H1 (cell line): ENCODE measurements around the gene IFT122. TPM values are rescaled to one million over a fixed set of nuclear protein-coding genes. Genes with fewer than 3 reads are reported as not detected.

Experiments
- CTCF ChIA-PET: fragments of 300-600 bp; sonication (Branson Sonifier 250); formaldehyde crosslinking; loops from one replicate; lab custom pipeline; 2021; ENCODE audit not compliant: partially characterized antibody; lab: Charles Lee
- POLR2A ChIA-PET: fragments of 300-600 bp; sonication (Branson Sonifier 250); formaldehyde crosslinking; loops from one replicate; lab custom pipeline; 2021; ENCODE audit warnings: inconsistent platforms; ENCODE audit not compliant: partially characterized antibody; lab: Charles Lee
- DNase-seq, 2 experiments: peaks; one replicate each; pipeline versions ENCODE4 v3.0.0 to v3.0.0-alpha.2; 2010 to 2022; ENCODE audit warnings: low spot score in 2 of 2, low read depth in 1 of 2, mixed read lengths in 1 of 2
- FAIRE-seq: peaks from 2 replicates; lab custom pipeline; 2011; peaks lifted over from hg19 to GRCh38; lab: Jason Lieb, UNC
- H2AFZ ChIP-seq: 2 replicates; pipeline ENCODE4 v1.8.1; 2012; ENCODE audit warnings: low read length, inconsistent platforms
- H2AK5ac ChIP-seq: 2 replicates; pipeline ENCODE4 v1.6.1; 2013; ENCODE audit warnings: low read depth, low read length
- H2BK120ac ChIP-seq: replicated peaks from 2 replicates; pipeline ENCODE3; 2013; ENCODE audit warnings: low read depth, low read length, inconsistent platforms
- H2BK12ac ChIP-seq: 2 replicates; pipeline ENCODE4 v1.6.1; 2013; ENCODE audit warnings: low read depth, low read length
- H2BK15ac ChIP-seq: 2 replicates; pipeline ENCODE4 v1.6.1; 2013; ENCODE audit warnings: low read length
- H2BK20ac ChIP-seq: 2 replicates; pipeline ENCODE4 v1.6.1; 2013; ENCODE audit warnings: low read length
- H2BK5ac ChIP-seq: 2 replicates; pipeline ENCODE4 v1.6.1; 2013; ENCODE audit warnings: low read depth, low read length
- H3K14ac ChIP-seq: 2 replicates; pipeline ENCODE4 v1.6.1; 2013; ENCODE audit warnings: inconsistent platforms; ENCODE audit not compliant: insufficient read length
- H3K18ac ChIP-seq: 2 replicates; pipeline ENCODE4 v1.6.1; 2013; ENCODE audit warnings: low read length; ENCODE audit errors: extremely low read depth
- H3K23ac ChIP-seq: 2 replicates; pipeline ENCODE4 v1.6.1; 2013; ENCODE audit warnings: inconsistent platforms; ENCODE audit not compliant: insufficient read length
- H3K23me2 ChIP-seq: 2 replicates; pipeline ENCODE4 v1.6.1; 2013; ENCODE audit warnings: low read depth, low read length
- H3K27ac ChIP-seq: 2 replicates; pipeline ENCODE4 v1.6.1; 2011; ENCODE audit warnings: low read depth, low read length, inconsistent platforms
- H3K27me3 ChIP-seq, 4 experiments: replicated peaks in 1 of 4; 1 replicate in 1 of 4; 2 replicates in 3 of 4; pipeline versions ENCODE4 v1.6.1 to v1.8.1; 2011 to 2013; ENCODE audit warnings: low read length in 3 of 4, mild to moderate bottlenecking in 3 of 4, inconsistent platforms in 2 of 4, mixed read lengths in 2 of 4, moderate library complexity in 1 of 4; ENCODE audit not compliant: control insufficient read depth in 3 of 4, insufficient read depth in 3 of 4; ENCODE audit errors: extremely low read depth in 1 of 4
- H3K36me3 ChIP-seq, 4 experiments: 2 replicates each; pipeline versions ENCODE4 v1.6.1 to v1.8.1; 2011 to 2013; ENCODE audit warnings: mild to moderate bottlenecking in 4 of 4, low read length in 3 of 4, moderate library complexity in 2 of 4, control low read depth in 1 of 4, inconsistent platforms in 1 of 4; ENCODE audit not compliant: insufficient read depth in 4 of 4, control insufficient read depth in 2 of 4
- H3K4ac ChIP-seq: replicated peaks from 2 replicates; pipeline ENCODE3; 2013; ENCODE audit warnings: low read length, low read depth, mixed read lengths, inconsistent platforms; ENCODE audit not compliant: insufficient read length
- H3K4me1 ChIP-seq, 4 experiments: replicated peaks in 1 of 4; 1 replicate in 1 of 4; 2 replicates in 3 of 4; pipeline versions ENCODE4 v1.6.1 to v1.8.1; 2011 to 2013; ENCODE audit warnings: low read length in 3 of 4, inconsistent platforms in 2 of 4, mixed read lengths in 1 of 4; ENCODE audit not compliant: insufficient read depth in 4 of 4, control insufficient read depth in 3 of 4
- H3K4me2 ChIP-seq, 2 experiments: 2 replicates each; pipeline versions ENCODE4 v1.6.1 to v1.8.1; 2011 to 2013; ENCODE audit warnings: low read depth in 2 of 2, low read length in 2 of 2, control low read depth in 1 of 2, inconsistent platforms in 1 of 2, mild to moderate bottlenecking in 1 of 2; ENCODE audit not compliant: insufficient read depth in 1 of 2
- H3K4me3 ChIP-seq, 4 experiments: fragments of 200-600, 300-600 bp in 1 of 4; sonication (generic), shearing (Covaris generic), sonication (Bioruptor Twin) in 1 of 4; 2 replicates each; pipeline versions ENCODE4 v1.5.1 to v1.8.1; 2011 to 2016; ENCODE audit warnings: low read length in 4 of 4, low read depth in 3 of 4, control low read depth in 2 of 4, inconsistent platforms in 2 of 4, mild to moderate bottlenecking in 2 of 4, mixed read lengths in 1 of 4, moderate library complexity in 1 of 4; ENCODE audit not compliant: insufficient read depth in 2 of 4; ENCODE audit errors: extremely low read depth in 1 of 4
- H3K56ac ChIP-seq: replicated peaks from 2 replicates; pipeline ENCODE3; 2013; ENCODE audit warnings: low read depth, mild to moderate bottlenecking, mixed read lengths, low read length, inconsistent platforms; ENCODE audit not compliant: insufficient read length
- H3K79me1 ChIP-seq: 2 replicates; pipeline ENCODE4 v1.6.1; 2013; ENCODE audit warnings: low read depth, low read length, control low read depth
- H3K79me2 ChIP-seq, 2 experiments: 2 replicates each; pipeline versions ENCODE4 v1.6.1 to v1.8.1; 2012 to 2013; ENCODE audit warnings: low read length in 2 of 2, mild to moderate bottlenecking in 2 of 2, inconsistent platforms in 1 of 2; ENCODE audit not compliant: insufficient read depth in 2 of 2, control insufficient read depth in 1 of 2
- H3K9ac ChIP-seq, 4 experiments: replicated peaks in 1 of 4; 1 replicate in 1 of 4; 2 replicates in 3 of 4; pipeline versions ENCODE4 v1.6.1 to v1.8.1; 2011 to 2013; ENCODE audit warnings: low read depth in 3 of 4, low read length in 3 of 4, control low read depth in 2 of 4, mild to moderate bottlenecking in 2 of 4, moderate library complexity in 2 of 4, inconsistent platforms in 1 of 4; ENCODE audit errors: extremely low read depth in 1 of 4
- H3K9me3 ChIP-seq, 2 experiments: 2 replicates each; pipeline versions ENCODE4 v1.6.1 to v1.8.1; 2012 to 2013; ENCODE audit warnings: mild to moderate bottlenecking in 2 of 2, moderate library complexity in 2 of 2, control low read depth in 1 of 2, inconsistent platforms in 1 of 2, low read depth in 1 of 2, low read length in 1 of 2, mixed read lengths in 1 of 2; ENCODE audit not compliant: insufficient read depth in 2 of 2
- H4K20me1 ChIP-seq, 2 experiments: replicated peaks in 1 of 2; 2 replicates each; pipeline versions ENCODE3 to v1.8.1; 2011 to 2013; ENCODE audit warnings: inconsistent platforms in 2 of 2, low read length in 2 of 2, mild to moderate bottlenecking in 1 of 2; ENCODE audit not compliant: insufficient read depth in 2 of 2, control insufficient read depth in 1 of 2
- H4K5ac ChIP-seq: 2 replicates; pipeline ENCODE4 v1.6.1; 2013; ENCODE audit warnings: low read length, low read depth, mixed read lengths, inconsistent platforms; ENCODE audit not compliant: insufficient read length
- H4K8ac ChIP-seq: 2 replicates; pipeline ENCODE4 v1.8.0; 2013; ENCODE audit warnings: mild to moderate bottlenecking, moderate library complexity, low read length, inconsistent platforms; ENCODE audit not compliant: insufficient read depth; ENCODE audit errors: extremely low read depth
- H4K91ac ChIP-seq: replicated peaks from 2 replicates; pipeline ENCODE3; 2013; ENCODE audit warnings: low read length, mixed read lengths, inconsistent platforms; ENCODE audit not compliant: insufficient read length
- BRCA1 ChIP-seq: IDR thresholded peaks from 2 replicates; pipeline ENCODE4 v1.6.1; 2012; ENCODE audit warnings: low read depth, low read length, improper control_type of control experiment
- CEBPB ChIP-seq: IDR thresholded peaks from 2 replicates; pipeline ENCODE4 v1.6.1; 2012; ENCODE audit warnings: low read depth, low read length
- CHD1 ChIP-seq: IDR thresholded peaks from 2 replicates; pipeline ENCODE4 v1.6.1; 2012; ENCODE audit warnings: low read depth, low read length, improper control_type of control experiment
- EGR1 ChIP-seq: IDR thresholded peaks from 2 replicates; pipeline ENCODE4 v1.6.1; 2011; ENCODE audit warnings: low read depth, low read length, borderline replicate concordance
- EP300 ChIP-seq, 2 experiments: IDR thresholded peaks; 1 replicate in 1 of 2; 2 replicates in 1 of 2; pipeline ENCODE4 v1.6.1; 2011 to 2012; ENCODE audit warnings: low read depth in 2 of 2, low read length in 2 of 2, mild to moderate bottlenecking in 2 of 2, borderline replicate concordance in 1 of 2, inconsistent platforms in 1 of 2, moderate library complexity in 1 of 2
- HDAC6 ChIP-seq: IDR thresholded peaks from one replicate; pipeline ENCODE4 v1.7.1; 2012; ENCODE audit warnings: low read depth, mild to moderate bottlenecking, inconsistent platforms, low read length, moderate library complexity
- KDM1A ChIP-seq: fragments of 200-600, 300-600 bp; sonication (generic); IDR thresholded peaks from 2 replicates; pipeline ENCODE4 v1.7.1; 2016; ENCODE audit warnings: mild to moderate bottlenecking, low read length, borderline replicate concordance
- KDM5A ChIP-seq: fragments of 200-600 bp; IDR thresholded peaks from 2 replicates; pipeline ENCODE4 v1.7.1; 2012; ENCODE audit warnings: mild to moderate bottlenecking, low read length, inconsistent platforms, mixed read lengths
- PHF8 ChIP-seq: fragments of 200-600 bp; sonication (generic); conservative IDR thresholded peaks from 2 replicates; pipeline ENCODE4 v1.7.1; 2012; ENCODE audit warnings: low read depth, mild to moderate bottlenecking, inconsistent platforms, low read length, moderate library complexity
- RAD21 ChIP-seq, 2 experiments: IDR thresholded peaks in 1 of 2; conservative IDR thresholded peaks in 1 of 2; 2 replicates each; pipeline ENCODE4 v1.6.1; 2011; ENCODE audit warnings: low read depth in 2 of 2, low read length in 2 of 2, improper control_type of control experiment in 1 of 2, inconsistent platforms in 1 of 2, mild to moderate bottlenecking in 1 of 2, moderate library complexity in 1 of 2
- RXRA ChIP-seq: IDR thresholded peaks from 2 replicates; pipeline ENCODE4 v1.6.1; 2011; ENCODE audit warnings: low read depth, mild to moderate bottlenecking, low read length, moderate library complexity; ENCODE audit not compliant: insufficient read depth
- SP4 ChIP-seq: IDR thresholded peaks from 2 replicates; pipeline ENCODE4 v1.6.1; 2012; ENCODE audit warnings: low read length, inconsistent platforms
- SRF ChIP-seq: IDR thresholded peaks from 2 replicates; pipeline ENCODE4 v1.6.1; 2011; ENCODE audit warnings: mild to moderate bottlenecking, low read depth, low read length, moderate library complexity
- WGBS, 2 experiments: shearing (Covaris generic) in 1 of 2; methylation state at CpG; one replicate each; pipeline versions ENCODE4 v1.1.6 to v1.1.7; 2013 to 2015; ENCODE audit warnings: low lambda C conversion rate in 2 of 2, mixed read lengths in 2 of 2, inconsistent platforms in 1 of 2, low coverage in 1 of 2, missing lambda C conversion rate in 1 of 2; ENCODE audit not compliant: insufficient replicate concordance in 2 of 2, insufficient coverage in 1 of 2, insufficient read length in 1 of 2; ENCODE audit errors: extremely low coverage in 1 of 2, missing lambda C conversion rate in 1 of 2; 5-methylcytosine and 5-hydroxymethylcytosine counted together
- polyA plus RNA-seq, 7 experiments: library from polyadenylated mRNA; depleted of rRNA in 3 of 7; stranded (reverse) in 5 of 7; unstranded in 2 of 7; fragments of >200 nt in 5 of 7; fragments of 200-250 nt in 2 of 7; gene quantifications; 1 replicate in 5 of 7; 2 replicates in 1 of 7; 4 replicates in 1 of 7; pipeline versions ENCODE4 v1.2.1 to v1.2.3, GENCODE V29; 2011 to 2013; ENCODE audit warnings: missing spikeins in 2 of 7, mixed read lengths in 2 of 7
- total RNA-seq: library from RNA; stranded (reverse); fragmentation: NEBNext Ultra II Directional; extraction: Animal tissue kit (Norgen Biotek cat#: 25700); gene quantifications from 2 replicates; pipeline ENCODE4 v1.2.1, GENCODE V29; 2021
- TF ChIP-seq, protein P1 (sequence below): IDR thresholded peaks from 2 replicates; pipeline ENCODE4 v1.6.1; 2012; ENCODE audit warnings: inconsistent platforms

Gene IFT122
- total and polyA plus RNA-seq, 2 of the 8 experiments (the other 6 are each of a cell fraction or from before 2014, with no cell fraction given), result 23.7 to 25.1 TPM

DNA sequence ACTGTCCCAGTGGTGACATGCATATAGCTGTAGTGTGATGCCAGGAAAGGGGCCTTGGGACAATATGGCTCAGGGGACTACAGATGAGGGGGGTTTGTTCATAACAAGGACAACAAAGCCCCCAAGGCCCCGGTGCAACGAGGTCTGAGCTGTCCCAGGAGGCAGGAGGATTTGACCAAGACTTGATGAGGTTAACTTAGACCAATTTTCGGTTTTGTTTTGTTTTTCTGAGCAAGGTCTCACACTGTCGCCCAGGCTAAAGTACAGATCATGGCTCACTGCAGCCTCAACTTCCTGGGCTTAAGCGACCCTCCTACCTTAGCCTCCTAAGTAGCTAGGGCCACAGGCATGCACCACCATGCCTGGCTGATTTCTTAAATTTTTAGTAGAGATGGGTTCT lies 35.4 kb upstream of the IFT122 start:
- DNase-seq (no peak), FAIRE-seq (no peak)
- no peak overlapping the region for H3K4ac ChIP-seq
- H2BK15ac ChIP-seq, result no peak overlapping the region
- H2BK5ac ChIP-seq, result no peak overlapping the region
- no peak overlapping the region for H4K8ac ChIP-seq
- no peak overlapping the region for H2BK12ac ChIP-seq
- H3K23me2 ChIP-seq, result no peaks in the 10 kb centered on the region; the same call in 1 of the 2 replicates
- no peak overlapping the region for H3K18ac ChIP-seq
- H3K36me3 ChIP-seq, result no peaks in the 10 kb centered on the region
- no peak overlapping the region for H3K27ac ChIP-seq
- H3K27me3 ChIP-seq, result no peaks in the 10 kb centered on the region; a peak in 1 of 7 replicates
- ChIA-PET POLR2A (interaction anchor here (3.2 kb wide), 1 partner anchor 24 kb away, joined by 13 read pairs; the partner anchor contains the start of gene EFCAB12), CTCF (interaction anchor here (0.7 to 9.2 kb wide), 3 partner anchors 20 to 82 kb away, joined by 3 to 58 read pairs (median 5); no protein-coding TSS in a partner anchor)
- H3K4me2 ChIP-seq, result no peak overlapping the region
- no peak overlapping the region for H4K91ac ChIP-seq
- H2BK20ac ChIP-seq, result no peak overlapping the region
- H3K23ac ChIP-seq, result no peak overlapping the region
- no peak overlapping the region for H3K9ac ChIP-seq
- H3K9me3 ChIP-seq, result no peaks in the 10 kb centered on the region
- H2BK120ac ChIP-seq, result no peak overlapping the region
- H3K79me1 ChIP-seq, result no peaks in the 10 kb centered on the region
- no peaks in the 10 kb centered on the region for H3K79me2 ChIP-seq
- H4K5ac ChIP-seq, result no peak overlapping the region
- H2AFZ ChIP-seq, result no peak overlapping the region
- H3K4me3 ChIP-seq, result no peak overlapping the region
- no peak overlapping the region for H3K56ac ChIP-seq
- H3K14ac ChIP-seq, result no peak overlapping the region
- H2AK5ac ChIP-seq, result no peak overlapping the region
- WGBS, 2 experiments, result 89% methylated on average over 5 of the region's 5 CpGs; no CpG with 5 or more reads in 1 of the 2 experiments
- no peaks in the 10 kb centered on the region for H3K4me1 ChIP-seq
- H4K20me1 ChIP-seq, result no peaks in the 10 kb centered on the region
- TF ChIP-seq EP300 (IDR thresholded peaks at IDR 0.05; ENCODE audit: borderline replicate concordance in 1 of 2, low read depth in 2 of 2, low read length in 2 of 2) (no peak), BRCA1 (no peak), KDM5A (no peak), PHF8 (no peak), HDAC6 (no peak), CEBPB (no peak), EGR1 (no peak), SP4 (no peak), RXRA (no peak), KDM1A (no peak), SRF (no peak), RAD21 (IDR thresholded peaks at IDR 0.05 in 1 of 2, conservative IDR thresholded peaks at IDR 0.05 in 1 of 2; ENCODE audit: low read depth in 2 of 2, low read length in 2 of 2) (no peak), CHD1 (no peak)
- TF ChIP-seq, protein P1, sequence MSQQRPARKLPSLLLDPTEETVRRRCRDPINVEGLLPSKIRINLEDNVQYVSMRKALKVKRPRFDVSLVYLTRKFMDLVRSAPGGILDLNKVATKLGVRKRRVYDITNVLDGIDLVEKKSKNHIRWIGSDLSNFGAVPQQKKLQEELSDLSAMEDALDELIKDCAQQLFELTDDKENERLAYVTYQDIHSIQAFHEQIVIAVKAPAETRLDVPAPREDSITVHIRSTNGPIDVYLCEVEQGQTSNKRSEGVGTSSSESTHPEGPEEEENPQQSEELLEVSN, result no peak
